ENCODE results near the gene ROR2.

DNA sequence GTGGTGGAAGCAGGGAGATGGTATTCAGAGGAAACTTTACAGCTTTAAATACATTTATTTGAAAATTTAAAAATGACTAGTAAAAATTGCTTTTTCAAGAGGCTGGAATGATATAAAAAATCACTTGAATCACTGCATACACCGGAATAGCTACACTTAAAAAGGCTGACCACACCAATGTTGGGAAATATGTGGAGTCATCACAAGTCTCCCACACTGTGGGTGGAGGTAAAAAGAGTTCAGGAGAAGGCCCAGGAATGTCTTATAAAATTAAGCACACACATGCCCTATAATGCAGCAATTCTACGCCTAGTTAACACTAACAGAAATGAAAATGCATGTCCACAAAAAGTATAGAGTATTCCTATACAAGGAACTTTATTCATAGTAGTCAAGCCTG lies 198.1 kb downstream of the ROR2 start:
- TF ChIP-seq EP300 (IDR thresholded peaks at IDR 0.05; ENCODE audit: low read depth in 2 of 2, low read length in 2 of 2) (no peak), EP300 (CRISPR knock-in tag; IDR thresholded peaks at IDR 0.05; ENCODE audit: borderline replicate concordance) (no peak), FOXM1 (CRISPR knock-in tag; IDR thresholded peaks at IDR 0.05) (no peak), POLR2A (IDR thresholded peaks at IDR 0.05; ENCODE audit: insufficient read depth in 1 of 2, low read depth in 2 of 2, low read length in 2 of 2) (no peak), ZNF354B (CRISPR knock-in tag; IDR thresholded peaks at IDR 0.05) (no peak), HNRNPUL1 (IDR thresholded peaks at IDR 0.05; ENCODE audit: low read depth, low read length) (no peak)
